Medulla oblongata (tissue), 1 donor: ENCODE data around the gene SERPINA12.

Source experiments
- DNase-seq: peaks from one replicate; pipeline ENCODE4 v3.0.0-alpha.2; 2015; ENCODE audit errors: extremely low spot score

The SERPINA12 gene

GRCh38 chr14:94464290-94464689 lies 45.0 kb downstream of the SERPINA12 start:
- no peak for DNase-seq

DNA sequence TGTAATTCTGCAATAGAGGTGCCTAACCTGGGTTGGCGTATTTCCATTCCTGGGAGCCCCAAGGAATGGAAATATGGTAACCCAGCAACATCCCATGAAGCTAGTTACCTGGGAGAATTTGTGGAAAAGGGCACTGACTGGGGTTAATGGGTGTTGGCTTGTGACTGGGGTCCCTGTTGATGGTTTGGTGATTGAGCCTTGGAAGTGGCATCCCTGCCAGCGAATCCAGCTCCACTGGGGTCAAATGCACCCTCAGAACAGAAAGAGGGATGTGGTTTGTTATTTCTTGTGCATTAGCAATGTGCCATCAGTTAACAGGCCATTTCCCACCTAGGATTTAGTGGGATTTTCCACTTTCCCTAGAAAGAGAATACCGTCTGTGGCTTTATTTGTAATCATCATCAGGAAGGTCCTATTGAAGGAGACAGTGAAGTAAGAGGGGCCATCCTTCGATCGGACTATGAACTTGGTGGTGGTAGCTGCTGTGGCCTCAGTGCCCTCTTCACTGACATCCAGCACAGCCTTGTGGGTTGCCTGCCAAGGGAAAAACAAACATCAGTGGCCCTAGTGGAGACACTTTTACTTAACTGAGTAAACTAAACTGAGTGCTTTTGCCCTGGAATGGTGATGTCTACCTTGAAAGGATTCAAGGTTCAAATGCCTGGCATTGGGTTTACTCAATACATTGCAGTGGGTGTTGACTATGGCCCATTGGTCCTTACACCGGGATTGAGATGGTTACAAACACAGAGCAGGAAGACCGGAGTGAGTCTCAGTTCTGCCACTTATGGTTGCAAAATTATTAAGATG lies 46.3 kb downstream of the SERPINA12 start:
- no peak for DNase-seq

DNA sequence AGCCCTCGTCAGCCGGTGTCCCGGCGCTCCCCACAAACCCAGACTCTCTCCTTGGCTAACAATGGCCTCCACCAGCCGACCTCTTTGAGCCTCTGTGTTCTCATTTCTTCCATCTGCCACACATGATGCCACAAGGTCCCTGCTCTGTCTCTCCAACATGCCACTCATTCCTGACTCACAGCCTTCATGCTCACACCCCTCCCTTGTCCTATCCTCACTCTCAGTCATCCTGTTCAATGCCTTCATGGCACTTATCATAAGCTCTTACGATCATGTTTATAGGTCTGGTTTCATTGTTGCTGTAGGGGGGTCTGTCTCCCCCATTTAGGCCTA lies 47.1 kb downstream of the SERPINA12 start:
- no peak for DNase-seq

GRCh38 chr14:94461526-94462218 lies 47.6 kb downstream of the SERPINA12 start:
- no peak for DNase-seq

DNA sequence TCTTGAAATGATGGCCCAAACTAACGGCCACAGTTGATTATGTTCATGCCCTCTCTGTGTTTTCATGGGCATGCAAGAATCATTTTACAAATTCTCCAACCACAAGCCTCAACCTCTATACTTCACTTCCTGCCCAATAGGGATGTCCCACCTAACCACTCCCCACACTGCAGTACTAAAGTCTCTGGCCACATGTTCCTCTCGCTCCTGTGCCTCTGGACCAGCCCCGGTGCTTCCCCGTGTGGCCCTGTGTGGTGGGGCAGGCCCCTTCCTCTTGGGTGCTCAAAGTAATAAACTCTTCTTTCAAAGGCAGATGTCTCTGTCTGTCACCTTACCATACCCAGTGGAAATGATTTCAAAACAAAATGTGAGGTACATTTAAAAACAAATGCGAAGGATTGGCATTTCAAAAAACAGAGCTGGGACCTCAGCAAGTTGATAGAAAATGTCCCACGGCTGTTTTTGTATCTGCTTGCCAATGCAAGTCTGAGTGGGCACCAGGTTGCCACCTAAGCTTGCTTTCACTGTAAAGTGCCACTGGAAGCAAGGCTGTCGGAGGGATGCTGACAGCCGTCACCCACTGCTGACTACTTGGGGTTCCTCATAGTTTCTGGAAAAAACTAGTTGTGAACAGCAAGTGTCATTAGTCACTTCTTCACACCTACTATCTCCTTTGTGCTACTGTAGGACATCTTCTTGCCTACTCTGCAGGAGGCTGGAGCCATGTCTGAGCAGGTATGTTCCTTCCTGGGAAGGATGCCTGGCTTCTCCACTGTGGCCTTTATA lies 48.4 kb downstream of the SERPINA12 start:
- no peak for DNase-seq

DNA sequence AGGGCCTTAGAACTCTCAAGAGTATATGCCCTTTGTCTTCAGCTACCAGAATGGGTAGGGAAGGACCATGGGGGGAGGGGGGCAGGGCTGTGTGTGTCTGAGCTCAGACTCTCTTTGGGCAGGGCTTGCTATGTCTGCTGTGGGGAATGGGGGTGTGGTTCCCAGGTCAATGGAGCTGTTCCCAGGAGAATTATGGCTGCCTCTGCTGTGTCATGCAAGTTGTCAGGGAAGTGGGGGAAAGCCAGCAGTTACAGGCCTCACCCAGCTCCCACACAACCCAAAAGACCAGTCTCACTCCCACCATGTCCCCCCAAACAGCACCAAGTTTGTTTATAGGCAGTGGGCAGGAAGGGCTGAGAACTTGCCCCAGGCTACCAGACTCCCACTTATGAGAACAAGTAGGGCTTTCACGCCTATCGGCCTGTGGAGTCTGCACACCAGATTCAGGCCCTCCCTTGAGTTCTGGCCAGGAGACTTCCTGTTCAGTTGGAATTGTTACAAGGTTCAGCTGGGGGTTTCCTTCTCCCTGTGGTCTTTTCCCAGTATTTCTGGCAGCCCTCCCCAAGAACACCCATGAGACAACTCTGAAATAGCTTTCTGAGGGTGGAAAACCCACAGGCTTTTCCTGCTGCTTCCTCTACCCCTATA lies 50.6 kb downstream of the SERPINA12 start:
- no peak for DNase-seq

DNA sequence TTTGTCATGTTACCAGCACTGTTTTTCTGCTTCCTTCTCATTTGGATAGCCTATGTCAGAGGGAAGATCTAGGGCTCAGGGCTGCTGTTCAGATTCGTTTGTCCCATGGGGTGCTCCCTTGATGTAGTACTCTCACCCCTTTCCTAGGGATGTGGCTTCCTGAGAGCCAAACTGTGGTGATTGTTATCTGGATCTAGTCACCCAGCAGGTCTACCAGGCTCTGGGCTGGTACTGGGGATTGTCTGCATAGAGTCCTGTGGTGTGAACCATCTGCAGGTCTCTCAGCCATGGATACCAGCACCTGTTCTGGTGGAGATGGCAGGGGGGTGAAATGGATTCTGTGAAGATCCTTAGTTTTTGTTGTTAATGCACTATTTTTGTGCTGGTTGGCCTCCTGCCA lies 51.2 kb downstream of the SERPINA12 start:
- no peak for DNase-seq

DNA sequence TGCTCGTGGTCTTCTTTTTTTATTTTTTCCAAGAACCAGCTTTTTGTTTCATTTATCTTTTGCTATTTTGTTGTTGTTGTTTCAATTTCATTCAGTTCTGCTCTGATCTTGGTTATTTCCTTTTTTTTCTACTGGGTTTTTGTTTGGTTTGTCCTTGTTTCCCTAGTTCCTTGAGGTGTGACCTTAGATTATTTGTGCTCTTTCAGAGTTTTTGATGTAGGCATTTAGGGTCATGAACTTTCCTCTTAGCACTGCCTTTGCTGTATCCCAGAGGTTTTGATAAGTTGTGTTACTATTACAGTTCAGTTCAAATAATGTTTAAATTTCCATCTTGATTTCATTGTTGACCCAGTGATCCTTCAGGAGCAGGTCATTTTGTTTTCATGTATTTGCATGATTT lies 53.3 kb downstream of the SERPINA12 start:
- no peak for DNase-seq

- no peak for DNase-seq
Measured at GRCh38 chr14:94451826-94452225, 57.4 kb downstream of the SERPINA12 start.

- DNase-seq = no peak
Measured at GRCh38 chr14:94451091-94451771, 58.0 kb downstream of the SERPINA12 start.

GRCh38 chr14:94450722-94451090 lies 58.6 kb downstream of the SERPINA12 start:
- DNase-seq = no peak

DNA sequence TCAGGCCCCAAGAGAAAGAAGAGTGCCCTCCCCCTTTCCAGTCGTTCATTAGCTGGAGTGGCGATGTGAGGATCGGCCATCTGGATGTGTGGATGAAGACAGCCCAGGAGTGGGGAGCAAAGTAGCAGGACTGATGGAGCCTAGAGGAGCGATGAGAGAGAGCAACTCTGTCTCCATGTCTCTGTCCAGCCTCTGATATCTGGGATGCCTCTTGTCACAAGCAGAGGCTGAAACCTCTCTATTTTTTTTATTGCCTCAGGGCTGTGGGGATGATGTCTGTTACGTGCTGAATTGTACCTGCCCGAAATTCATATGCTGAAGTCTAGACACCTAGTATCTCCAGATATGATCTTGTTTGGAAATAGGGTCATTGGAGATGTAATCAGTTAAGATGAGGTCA lies 59.3 kb downstream of the SERPINA12 start:
- no peak for DNase-seq

- DNase-seq = no peak
Measured at GRCh38 chr14:94448071-94448808, 61.0 kb downstream of the SERPINA12 start.

GRCh38 chr14:94447206-94447605 lies 62.1 kb downstream of the SERPINA12 start:
- no peak for DNase-seq

DNA sequence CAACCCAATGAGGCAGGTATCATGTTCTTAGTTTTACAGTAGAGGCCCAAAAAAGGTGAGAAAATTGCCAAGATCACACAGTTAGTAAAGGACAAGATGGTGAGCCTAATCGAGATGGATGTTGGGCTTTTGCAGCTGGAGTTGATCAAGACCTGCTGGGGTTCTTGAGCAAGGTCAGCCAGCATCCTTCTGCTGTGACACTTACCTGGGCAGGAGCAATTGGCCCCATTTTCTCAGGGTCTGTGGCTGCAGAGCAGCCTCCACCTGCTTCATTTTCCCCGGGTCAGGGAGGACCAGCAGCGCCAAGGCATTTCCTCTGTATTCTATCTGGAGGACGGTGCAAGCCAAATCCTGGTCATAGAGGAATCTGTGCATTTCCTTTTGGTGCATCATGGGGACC lies 63.1 kb downstream of the SERPINA12 start:
- DNase-seq = no peak

GRCh38 chr14:94445003-94445402 lies 64.3 kb downstream of the SERPINA12 start:
- no peak for DNase-seq

DNA sequence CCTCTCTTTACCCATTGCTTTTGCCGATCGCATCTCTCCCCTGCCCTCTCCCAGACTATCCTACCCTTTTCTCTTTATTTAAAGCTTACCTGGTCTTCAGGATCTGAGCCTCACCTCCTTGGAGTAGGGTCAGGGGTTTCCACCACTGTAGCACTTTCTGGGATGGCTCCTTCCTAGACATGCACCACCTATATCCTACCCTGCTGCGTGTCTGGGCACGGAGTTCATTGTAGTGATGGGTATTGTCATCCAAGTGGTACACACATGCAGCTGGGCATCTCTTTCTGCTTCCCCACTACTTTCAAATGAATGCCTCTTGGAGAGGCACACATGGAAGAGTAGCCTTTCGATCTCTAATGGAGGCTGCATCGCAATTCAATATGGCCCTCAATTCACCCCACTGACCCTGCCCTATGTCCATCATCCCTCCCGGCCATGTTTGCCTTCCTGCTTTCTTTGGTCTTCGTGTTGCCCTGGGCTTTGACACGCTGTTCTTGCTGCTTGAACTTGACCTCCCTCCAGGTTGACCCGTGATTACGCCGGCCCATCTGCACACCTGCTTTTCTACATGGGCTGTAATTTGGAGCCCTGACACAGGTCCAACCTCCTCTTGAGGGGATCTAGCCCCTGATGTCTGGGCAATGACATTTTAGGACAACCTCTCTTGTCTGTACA lies 67.6 kb downstream of the SERPINA12 start:
- DNase-seq = no peak

DNA sequence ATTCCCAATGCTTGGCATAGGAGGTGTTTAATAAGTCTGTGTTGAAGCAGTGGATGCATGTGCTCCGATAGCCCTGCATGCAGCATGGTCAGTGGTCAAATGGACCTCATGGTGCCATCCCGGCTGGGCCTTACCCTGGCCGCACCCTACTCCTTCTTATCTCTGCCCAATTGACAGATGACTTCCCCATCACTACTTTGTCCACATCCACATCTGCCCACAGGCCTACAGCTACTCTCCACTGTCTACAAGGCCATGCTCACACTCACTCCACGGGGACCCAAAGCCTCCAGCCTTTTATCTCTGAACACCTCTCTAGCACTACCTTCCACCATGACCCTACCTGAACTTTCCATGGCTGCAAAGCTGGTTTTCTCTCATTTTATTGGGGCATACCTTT lies 68.1 kb downstream of the SERPINA12 start:
- DNase-seq = no peak

GRCh38 chr14:94439453-94440057 lies 69.7 kb downstream of the SERPINA12 start:
- no peak for DNase-seq
